Caco-2 (cell line): Measurements from ENCODE around the gene RASSF9. TPM values are rescaled to one million over a fixed set of nuclear protein-coding genes. Genes with fewer than 3 reads are reported as not detected.

Source experiments
- BruUV-seq: library from RNA; stranded (reverse); fragments of 400-500 nt; replicated peaks from 2 replicates; lab custom pipeline; 2021; lab: Mats Ljungman, UMichigan
- CTCF ChIA-PET: fragments of 300-600 bp; sonication (Branson Sonifier 250); formaldehyde crosslinking; loops from one replicate; lab custom pipeline; 2022; ENCODE audit warnings: antibody characterized with exemption; lab: Charles Lee
- POLR2A ChIA-PET: fragments of 300-600 bp; sonication (Branson Sonifier 250); formaldehyde crosslinking; loops from one replicate; lab custom pipeline; 2022; ENCODE audit warnings: antibody characterized with exemption; lab: Charles Lee
- DNase-seq, 2 experiments: peaks; one replicate each; pipeline versions ENCODE4 v3.0.0 to v3.0.0-alpha.2; 2020 to 2022
- H3K27me3 ChIP-seq: replicated peaks from 2 replicates; pipeline ENCODE4 v1.6.0; 2011; ENCODE audit warnings: low read length; ENCODE audit not compliant: control insufficient read depth, insufficient read depth
- H3K36me3 ChIP-seq: 2 replicates; pipeline ENCODE4 v1.5.1; 2011; ENCODE audit warnings: low read length; ENCODE audit not compliant: control insufficient read depth, insufficient read depth
- H3K4me1 ChIP-seq: fragments of 250-450 bp; sonication (Bioruptor Pico); 2 replicates; pipeline ENCODE4 v1.5.1; 2020; ENCODE audit warnings: mild to moderate bottlenecking
- H3K4me3 ChIP-seq: 2 replicates; pipeline ENCODE4 v1.5.1; 2011; ENCODE audit warnings: low read depth, mild to moderate bottlenecking, control low read depth, low read length
- H3K9me3 ChIP-seq: fragments of 250-450 bp; sonication (Bioruptor Pico); 2 replicates; pipeline ENCODE4 v1.5.1; 2020; ENCODE audit warnings: mild to moderate bottlenecking, moderate library complexity
- H3K27ac Mint-ChIP-seq: one replicate; pipeline ENCODE4 v1.8.0; 2022; ENCODE audit warnings: mixed read lengths; ENCODE audit not compliant: unreplicated experiment
- H3K27me3 Mint-ChIP-seq: one replicate; pipeline ENCODE4 v1.8.0; 2022; ENCODE audit warnings: mixed read lengths; ENCODE audit not compliant: insufficient read depth, unreplicated experiment
- H3K36me3 Mint-ChIP-seq: one replicate; pipeline ENCODE4 v1.8.0; 2022; ENCODE audit warnings: mild to moderate bottlenecking, mixed read lengths; ENCODE audit not compliant: insufficient read depth, unreplicated experiment
- H3K4me1 Mint-ChIP-seq: one replicate; pipeline ENCODE4 v1.8.0; 2022; ENCODE audit warnings: low read depth, mixed read lengths; ENCODE audit not compliant: unreplicated experiment
- H3K4me3 Mint-ChIP-seq: one replicate; pipeline ENCODE4 v1.8.0; 2022; ENCODE audit warnings: mild to moderate bottlenecking, moderate library complexity, mixed read lengths; ENCODE audit not compliant: unreplicated experiment
- H3K9me3 Mint-ChIP-seq: one replicate; pipeline ENCODE4 v1.8.0; 2022; ENCODE audit warnings: mixed read lengths; ENCODE audit not compliant: unreplicated experiment
- CTCF ChIP-seq, 2 experiments: fragments of 200-600 bp in 1 of 2; IDR thresholded peaks; 1 replicate in 1 of 2; 2 replicates in 1 of 2; pipeline versions ENCODE4 v1.5.1 to v1.8.0; 2011 to 2022; ENCODE audit warnings: antibody characterized with exemption in 1 of 2, control low read depth in 1 of 2, inconsistent platforms in 1 of 2, low read depth in 1 of 2, low read length in 1 of 2, mild to moderate bottlenecking in 1 of 2, moderate library complexity in 1 of 2; ENCODE audit not compliant: insufficient read depth in 1 of 2, severe bottlenecking in 1 of 2, unreplicated experiment in 1 of 2
- intact Hi-C: fragments of 100-400 bp; cut with micrococcal nuclease; formaldehyde crosslinking; loops from one replicate; pipeline ENCODE4 v1.10.0; 2022; ENCODE audit not compliant: unreplicated experiment
- total RNA-seq: library from RNA; stranded (reverse); gene quantifications from 2 replicates; pipeline ENCODE4 v1.2.3, GENCODE V29; 2022

The RASSF9 gene
- total RNA-seq, 1 experiment from 2014 or later: 0.20 TPM

- no peak overlapping the region for H3K27ac Mint-ChIP-seq
Observed at GRCh38 chr12:85794531-85794930, 41.7 kb downstream of the RASSF9 start.

DNA sequence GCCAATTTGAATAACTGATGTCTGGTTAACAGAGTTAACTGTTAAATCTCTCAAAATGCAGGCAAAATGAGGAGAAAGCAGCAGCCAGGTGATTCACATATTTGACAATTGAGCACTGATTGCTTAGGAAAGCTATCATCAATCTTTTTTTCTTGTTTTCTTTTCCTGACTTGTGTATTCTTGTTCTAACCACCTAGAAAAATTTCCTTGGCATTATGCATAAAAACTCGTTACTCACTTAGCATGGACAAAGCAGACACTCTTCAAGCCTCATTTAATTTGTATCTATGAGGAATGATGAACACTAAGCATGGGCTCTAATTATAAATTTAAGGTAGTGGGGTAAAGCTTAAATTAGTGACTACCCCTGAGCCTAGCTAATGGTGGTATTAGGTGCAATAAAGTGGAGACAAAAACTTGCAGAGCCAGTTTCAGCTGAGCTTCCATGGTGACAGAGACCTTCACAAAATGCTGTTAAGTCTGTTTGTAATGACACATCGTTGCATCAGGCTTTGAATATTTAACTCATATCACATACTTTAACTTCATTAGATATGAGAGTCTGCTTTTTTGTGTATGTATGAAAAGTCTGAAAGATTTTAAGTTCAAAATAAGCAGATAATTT is 52.0 kb downstream of the RASSF9 start:
- H3K36me3 ChIP-seq: no peaks in the 10 kb centered on the region
- peaks cover 5% of the 10 kb centered on the region; the same call in 1 of the 2 replicates for H3K9me3 ChIP-seq
- Mint-ChIP-seq H3K27me3 (peaks cover 2% of the 10 kb centered on the region), H3K9me3 (no peaks in the 10 kb centered on the region), H3K4me1 (no peaks in the 10 kb centered on the region), H3K36me3 (no peaks in the 10 kb centered on the region), H3K4me3 (no peak overlapping the region), H3K27ac (no peak overlapping the region)
- H3K27me3 ChIP-seq: no peaks in the 10 kb centered on the region
- peak in 1 of 2 experiments; percentile 7 for DNase-seq
- intact Hi-C loops: no loop called here
- ChIA-PET CTCF (no interaction called here), POLR2A (no interaction called here)
- peaks cover 16% of the 10 kb centered on the region; the same call in 1 of the 2 replicates for H3K4me1 ChIP-seq
- H3K4me3 ChIP-seq: no peak overlapping the region
- TF ChIP-seq CTCF (IDR thresholded peaks at IDR 0.05; ENCODE audit: insufficient read depth in 1 of 2, low read depth in 1 of 2, low read length in 1 of 2, severe bottlenecking in 1 of 2, unreplicated experiment in 1 of 2): no peak
- BruUV-seq: no TSS peak

More at GRCh38 chr12:85794531-85794930, 41.7 kb downstream of the RASSF9 start:
- no peak for DNase-seq
- H3K27me3 ChIP-seq: no peaks in the 10 kb centered on the region
- TF ChIP-seq CTCF (IDR thresholded peaks at IDR 0.05; ENCODE audit: insufficient read depth in 1 of 2, low read depth in 1 of 2, low read length in 1 of 2, severe bottlenecking in 1 of 2, unreplicated experiment in 1 of 2): no peak
- H3K9me3 Mint-ChIP-seq: no peaks in the 10 kb centered on the region
- H3K36me3 ChIP-seq: no peaks in the 10 kb centered on the region
- BruUV-seq: no TSS peak
- H3K36me3 Mint-ChIP-seq: no peaks in the 10 kb centered on the region
- ChIA-PET CTCF (no interaction called here), POLR2A (no interaction called here)
- intact Hi-C loops: no loop called here
- H3K27me3 Mint-ChIP-seq: no peaks in the 10 kb centered on the region
- H3K9me3 ChIP-seq: no peaks in the 10 kb centered on the region
- H3K4me1 Mint-ChIP-seq: no peaks in the 10 kb centered on the region
- H3K4me3 ChIP-seq: no peak overlapping the region
- H3K4me1 ChIP-seq: no peaks in the 10 kb centered on the region
- no peak overlapping the region for H3K4me3 Mint-ChIP-seq

GRCh38 chr12:85782711-85783110 is 53.5 kb downstream of the RASSF9 start:
- peak in 1 of 2 experiments; percentile 7 for DNase-seq
- Mint-ChIP-seq H3K4me3 (no peak overlapping the region), H3K27me3 (peaks cover 2% of the 10 kb centered on the region), H3K4me1 (no peaks in the 10 kb centered on the region), H3K9me3 (no peaks in the 10 kb centered on the region), H3K27ac (no peak overlapping the region), H3K36me3 (no peaks in the 10 kb centered on the region)
- no peak for TF ChIP-seq CTCF (IDR thresholded peaks at IDR 0.05; ENCODE audit: insufficient read depth in 1 of 2, low read depth in 1 of 2, low read length in 1 of 2, severe bottlenecking in 1 of 2, unreplicated experiment in 1 of 2)
- no TSS peak for BruUV-seq
- no peak overlapping the region for H3K4me3 ChIP-seq
- H3K36me3 ChIP-seq: no peaks in the 10 kb centered on the region
- H3K27me3 ChIP-seq: no peaks in the 10 kb centered on the region
- peaks cover 5% of the 10 kb centered on the region; the same call in 1 of the 2 replicates for H3K9me3 ChIP-seq
- ChIA-PET CTCF (interaction anchor here (1.2 kb wide), 1 partner anchor 85 kb away, joined by 3 read pairs; no protein-coding TSS in a partner anchor), POLR2A (no interaction called here)
- H3K4me1 ChIP-seq: peaks cover 16% of the 10 kb centered on the region; the same call in 1 of the 2 replicates
- intact Hi-C loops: no loop called here
